ENCODE measurements around the gene TNFRSF19.

Gene TNFRSF19

DNA sequence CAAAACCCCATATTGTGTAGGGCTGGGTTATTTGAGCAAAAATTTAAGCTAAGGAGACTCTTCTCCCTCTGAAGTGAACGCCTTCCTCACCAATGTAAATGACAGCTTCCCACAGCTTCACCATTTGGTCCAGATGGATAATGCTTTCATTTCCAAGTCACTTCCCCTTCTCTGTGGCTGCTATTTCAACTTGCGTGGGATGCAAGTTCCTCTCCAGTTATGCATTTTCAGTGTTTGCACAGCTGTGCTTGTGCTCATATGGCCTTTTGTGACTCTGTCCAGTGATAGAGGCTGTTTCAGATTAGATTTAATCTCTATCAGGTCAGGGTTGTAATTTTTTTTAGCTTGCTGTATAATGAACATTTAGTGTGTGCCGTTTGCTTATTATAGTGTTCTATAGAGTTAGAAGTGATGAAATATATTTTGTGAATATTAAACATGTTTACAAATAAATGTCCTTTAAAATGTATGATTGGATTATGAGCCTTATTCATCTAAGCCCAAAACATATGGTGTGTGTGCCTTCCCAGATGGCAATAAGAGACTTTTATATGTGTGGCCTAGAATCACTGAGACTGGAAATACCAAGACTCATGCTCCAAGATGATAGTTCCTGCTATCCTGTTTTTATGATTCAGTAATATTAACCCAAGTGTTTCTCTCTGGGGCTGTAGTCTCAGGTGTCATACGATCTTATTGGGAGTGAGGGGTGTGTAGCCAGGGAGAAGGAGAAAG lies 86.6 kb downstream of the TNFRSF19 start:
- no peak overlapping the region for H3K4me3 ChIP-seq (ENCODE audit: low read length)
- no peak overlapping the region for H3K9ac ChIP-seq (ENCODE audit: low read length)
- H3K27me3 ChIP-seq (ENCODE audit: control insufficient read depth, insufficient read depth, low read length), result no peaks in the 10 kb centered on the region
- H3K36me3 ChIP-seq (ENCODE audit: control insufficient read depth, insufficient read depth, low read length), result no peaks in the 10 kb centered on the region
- H3K27ac ChIP-seq (ENCODE audit: low read depth, low read length), result no peak overlapping the region
- H3K4me1 ChIP-seq (ENCODE audit: control insufficient read depth, insufficient read depth, low read length), result no peaks in the 10 kb centered on the region

DNA sequence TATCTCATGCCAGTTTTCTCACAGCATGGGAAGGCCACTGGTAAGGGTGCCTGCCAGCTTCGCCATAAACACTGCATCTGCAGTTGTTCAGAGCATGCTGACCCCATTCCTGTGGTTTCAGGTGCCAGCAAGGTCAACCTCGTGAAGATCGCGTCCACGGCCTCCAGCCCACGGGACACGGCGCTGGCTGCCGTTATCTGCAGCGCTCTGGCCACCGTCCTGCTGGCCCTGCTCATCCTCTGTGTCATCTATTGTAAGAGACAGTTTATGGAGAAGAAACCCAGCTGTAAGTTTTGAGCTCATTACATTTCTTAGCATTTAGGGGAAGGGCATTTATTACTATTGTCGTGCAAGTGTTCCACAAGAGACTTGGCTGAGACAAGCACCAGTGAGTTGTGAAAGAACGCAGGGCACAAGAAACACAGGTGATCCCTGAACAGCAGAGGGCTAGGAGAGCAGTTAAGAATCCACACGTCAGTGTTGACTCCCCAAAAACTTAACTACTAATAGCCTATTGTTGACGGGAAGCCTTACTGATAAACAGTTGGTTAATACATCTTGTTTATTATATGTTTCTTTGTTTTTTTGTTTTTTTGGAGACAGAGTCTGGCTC lies 88.8 kb downstream of the TNFRSF19 start:
- Histone ChIP-seq H3K4me1 (ENCODE audit: control insufficient read depth, insufficient read depth, low read length) (no peaks in the 10 kb centered on the region), H3K27me3 (ENCODE audit: control insufficient read depth, insufficient read depth, low read length) (no peaks in the 10 kb centered on the region), H3K9ac (ENCODE audit: low read length) (no peak overlapping the region), H3K36me3 (ENCODE audit: control insufficient read depth, insufficient read depth, low read length) (no peaks in the 10 kb centered on the region), H3K4me3 (ENCODE audit: low read length) (peak overlapping the region; percentile 10), H3K27ac (ENCODE audit: low read depth, low read length) (no peak overlapping the region)

DNA sequence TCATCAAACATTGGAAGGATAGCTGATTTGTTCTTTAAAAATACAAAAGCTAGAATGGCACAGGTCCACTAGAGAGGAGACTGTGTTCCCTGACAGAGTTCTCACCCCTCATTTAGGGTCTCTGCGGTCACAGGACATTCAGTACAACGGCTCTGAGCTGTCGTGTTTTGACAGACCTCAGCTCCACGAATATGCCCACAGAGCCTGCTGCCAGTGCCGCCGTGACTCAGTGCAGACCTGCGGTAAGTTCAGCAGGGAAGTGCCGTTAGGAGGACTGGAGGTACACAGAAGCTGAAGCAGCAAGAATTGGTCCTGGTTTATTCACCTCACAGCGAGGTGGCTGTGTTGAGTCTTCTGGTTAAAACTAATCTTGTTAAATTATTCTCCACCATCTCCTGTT lies 90.0 kb downstream of the TNFRSF19 start:
- Histone ChIP-seq H3K4me1 (ENCODE audit: control insufficient read depth, insufficient read depth, low read length) (no peaks in the 10 kb centered on the region), H3K27me3 (ENCODE audit: control insufficient read depth, insufficient read depth, low read length) (no peaks in the 10 kb centered on the region), H3K9ac (ENCODE audit: low read length) (no peak overlapping the region), H3K36me3 (ENCODE audit: control insufficient read depth, insufficient read depth, low read length) (no peaks in the 10 kb centered on the region), H3K27ac (ENCODE audit: low read depth, low read length) (no peak overlapping the region), H3K4me3 (ENCODE audit: low read length) (no peak overlapping the region)

DNA sequence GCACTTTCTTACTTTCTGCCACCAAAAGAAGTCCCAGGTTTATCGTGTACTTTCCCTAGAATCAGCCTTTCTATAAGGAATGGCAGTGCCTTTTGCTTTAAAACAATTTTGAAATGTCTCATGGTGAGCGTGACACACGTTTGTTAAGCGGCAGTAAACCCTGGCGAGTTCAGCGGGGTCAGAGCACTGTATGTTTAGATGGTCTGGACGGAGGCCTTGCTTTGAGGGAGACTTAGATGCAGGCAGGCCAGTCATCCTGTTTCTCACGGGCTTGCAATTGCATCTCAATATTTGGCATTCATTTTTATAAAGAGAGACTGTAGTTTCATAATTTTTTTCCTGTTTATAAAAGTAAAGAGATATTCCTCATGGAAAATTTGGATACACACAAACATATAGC lies 96.4 kb downstream of the TNFRSF19 start:
- no peak overlapping the region for H3K4me3 ChIP-seq (ENCODE audit: low read length)
- no peaks in the 10 kb centered on the region for H3K4me1 ChIP-seq (ENCODE audit: control insufficient read depth, insufficient read depth, low read length)
- H3K27me3 ChIP-seq (ENCODE audit: control insufficient read depth, insufficient read depth, low read length), result no peaks in the 10 kb centered on the region
- H3K27ac ChIP-seq (ENCODE audit: low read depth, low read length), result no peak overlapping the region
- H3K9ac ChIP-seq (ENCODE audit: low read length), result no peak overlapping the region
- no peaks in the 10 kb centered on the region for H3K36me3 ChIP-seq (ENCODE audit: control insufficient read depth, insufficient read depth, low read length)

DNA sequence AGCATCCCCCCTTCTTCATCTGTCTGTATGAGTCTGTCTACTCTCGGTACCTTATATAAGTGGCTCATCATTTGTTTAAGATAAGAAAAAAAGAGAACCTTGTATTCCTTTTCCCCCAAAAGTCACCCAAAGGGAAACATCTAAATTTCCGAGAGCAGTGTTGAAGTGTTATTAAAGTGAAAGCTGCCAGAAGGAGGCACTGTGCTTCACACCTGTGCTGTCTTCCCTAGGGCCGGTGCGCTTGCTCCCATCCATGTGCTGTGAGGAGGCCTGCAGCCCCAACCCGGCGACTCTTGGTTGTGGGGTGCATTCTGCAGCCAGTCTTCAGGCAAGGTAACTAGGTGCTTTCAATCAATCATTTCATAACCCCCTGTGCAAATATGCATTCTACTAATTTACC lies 97.5 kb downstream of the TNFRSF19 start:
- Histone ChIP-seq H3K4me3 (ENCODE audit: low read length) (no peak overlapping the region), H3K4me1 (ENCODE audit: control insufficient read depth, insufficient read depth, low read length) (peaks cover 2% of the 10 kb centered on the region), H3K9ac (ENCODE audit: low read length) (no peak overlapping the region), H3K36me3 (ENCODE audit: control insufficient read depth, insufficient read depth, low read length) (no peaks in the 10 kb centered on the region), H3K27me3 (ENCODE audit: control insufficient read depth, insufficient read depth, low read length) (no peaks in the 10 kb centered on the region), H3K27ac (ENCODE audit: low read depth, low read length) (no peak overlapping the region)

DNA sequence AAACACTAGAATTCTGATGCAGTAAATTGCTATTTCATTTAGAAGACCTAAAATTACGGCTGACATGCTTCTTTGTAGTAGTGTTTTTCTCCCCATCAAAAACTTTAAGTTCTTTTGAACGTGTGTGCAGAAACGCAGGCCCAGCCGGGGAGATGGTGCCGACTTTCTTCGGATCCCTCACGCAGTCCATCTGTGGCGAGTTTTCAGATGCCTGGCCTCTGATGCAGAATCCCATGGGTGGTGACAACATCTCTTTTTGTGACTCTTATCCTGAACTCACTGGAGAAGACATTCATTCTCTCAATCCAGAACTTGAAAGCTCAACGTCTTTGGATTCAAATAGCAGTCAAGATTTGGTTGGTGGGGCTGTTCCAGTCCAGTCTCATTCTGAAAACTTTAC lies 98.3 kb downstream of the TNFRSF19 start:
- Histone ChIP-seq H3K27ac (ENCODE audit: low read depth, low read length) (no peak overlapping the region), H3K27me3 (ENCODE audit: control insufficient read depth, insufficient read depth, low read length) (no peaks in the 10 kb centered on the region), H3K9ac (ENCODE audit: low read length) (no peak overlapping the region), H3K4me1 (ENCODE audit: control insufficient read depth, insufficient read depth, low read length) (peaks cover 5% of the 10 kb centered on the region), H3K36me3 (ENCODE audit: control insufficient read depth, insufficient read depth, low read length) (no peaks in the 10 kb centered on the region), H3K4me3 (ENCODE audit: low read length) (no peak overlapping the region)

DNA sequence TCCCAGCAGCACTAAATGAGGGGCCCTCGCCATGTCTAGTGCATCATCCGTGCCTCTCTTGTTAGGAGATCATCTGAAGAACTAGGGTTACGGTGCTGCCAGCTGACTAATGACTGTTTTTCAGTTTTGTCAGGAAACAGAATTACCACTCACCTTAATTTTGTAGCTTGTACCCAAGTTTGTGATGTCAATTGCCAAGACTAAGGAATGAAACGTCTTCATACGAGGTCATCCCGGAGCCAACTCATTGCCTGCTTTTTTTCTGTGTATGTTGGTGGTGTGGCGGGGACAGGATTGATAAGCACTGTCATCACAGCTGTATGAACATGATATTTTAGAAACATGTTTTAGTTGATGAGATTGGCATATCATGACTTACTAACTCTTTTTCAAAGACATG lies 100.6 kb downstream of the TNFRSF19 start:
- Histone ChIP-seq H3K9ac (ENCODE audit: low read length) (no peak overlapping the region), H3K27ac (ENCODE audit: low read depth, low read length) (no peak overlapping the region), H3K36me3 (ENCODE audit: control insufficient read depth, insufficient read depth, low read length) (no peaks in the 10 kb centered on the region), H3K4me1 (ENCODE audit: control insufficient read depth, insufficient read depth, low read length) (peaks cover 5% of the 10 kb centered on the region), H3K27me3 (ENCODE audit: control insufficient read depth, insufficient read depth, low read length) (no peaks in the 10 kb centered on the region), H3K4me3 (ENCODE audit: low read length) (no peak overlapping the region)

DNA sequence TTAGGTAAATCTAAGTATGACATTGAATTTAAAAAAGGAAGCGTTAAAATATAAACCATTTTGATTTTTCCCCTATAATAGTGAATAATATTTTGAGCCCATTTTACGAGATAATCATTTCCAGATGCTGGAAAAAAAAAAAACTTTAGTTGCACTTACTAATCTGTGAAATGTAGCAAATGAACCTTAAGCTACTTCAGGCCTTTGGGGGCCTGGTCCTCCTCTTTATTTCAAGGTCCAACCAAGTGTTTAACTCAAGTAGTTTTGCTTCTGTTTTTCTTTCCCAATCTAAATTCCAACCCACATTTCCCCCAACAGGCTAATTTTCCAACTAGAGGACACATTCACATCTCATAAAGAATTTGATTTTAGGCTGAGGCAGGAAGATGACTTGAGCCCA lies 101.2 kb downstream of the TNFRSF19 start:
- Histone ChIP-seq H3K27me3 (ENCODE audit: control insufficient read depth, insufficient read depth, low read length) (no peaks in the 10 kb centered on the region), H3K9ac (ENCODE audit: low read length) (no peak overlapping the region), H3K4me3 (ENCODE audit: low read length) (no peak overlapping the region), H3K4me1 (ENCODE audit: control insufficient read depth, insufficient read depth, low read length) (peaks cover 5% of the 10 kb centered on the region), H3K36me3 (ENCODE audit: control insufficient read depth, insufficient read depth, low read length) (no peaks in the 10 kb centered on the region), H3K27ac (ENCODE audit: low read depth, low read length) (no peak overlapping the region)

DNA sequence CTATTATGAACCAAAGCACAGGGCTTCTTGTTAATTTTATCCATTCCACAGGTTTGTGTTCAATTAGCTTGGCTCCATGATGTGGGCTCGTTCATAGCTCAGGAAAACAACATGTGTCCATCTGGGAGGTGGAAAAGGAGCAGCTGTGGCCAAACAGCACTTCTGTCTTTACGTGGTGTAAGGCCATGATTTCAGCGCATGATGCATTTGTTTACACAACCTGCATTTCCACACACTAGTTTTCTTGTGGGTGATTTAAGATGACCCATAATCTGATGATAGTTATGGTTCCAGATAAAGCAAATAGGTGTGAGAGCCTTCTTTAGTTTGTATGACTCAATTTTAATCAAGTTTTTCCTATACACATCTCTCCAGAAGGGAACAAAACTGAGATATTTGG lies 101.7 kb downstream of the TNFRSF19 start:
- H3K9ac ChIP-seq (ENCODE audit: low read length), result no peak overlapping the region
- H3K27ac ChIP-seq (ENCODE audit: low read depth, low read length), result no peak overlapping the region
- peaks cover 5% of the 10 kb centered on the region for H3K4me1 ChIP-seq (ENCODE audit: control insufficient read depth, insufficient read depth, low read length)
- H3K4me3 ChIP-seq (ENCODE audit: low read length), result no peak overlapping the region
- no peaks in the 10 kb centered on the region for H3K36me3 ChIP-seq (ENCODE audit: control insufficient read depth, insufficient read depth, low read length)
- no peaks in the 10 kb centered on the region for H3K27me3 ChIP-seq (ENCODE audit: control insufficient read depth, insufficient read depth, low read length)

DNA sequence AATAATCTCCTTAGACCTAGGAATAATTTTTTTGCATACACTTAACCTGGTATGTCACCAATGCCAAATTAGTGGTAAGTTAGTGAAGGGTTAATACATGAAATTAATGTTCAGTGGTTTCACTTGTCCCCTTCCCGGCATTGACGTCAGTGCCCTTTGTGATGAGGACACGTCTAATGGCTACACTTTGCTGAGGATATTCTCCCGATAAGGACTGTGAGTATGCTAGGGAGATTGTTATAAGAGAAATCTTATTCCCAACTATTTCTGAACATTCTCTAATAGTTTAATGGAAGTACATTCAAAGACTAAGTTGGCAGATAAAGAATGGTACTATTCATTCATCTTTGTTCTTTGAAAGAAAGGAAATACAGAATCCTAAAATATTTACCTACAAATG lies 102.4 kb downstream of the TNFRSF19 start:
- peaks cover 5% of the 10 kb centered on the region for H3K4me1 ChIP-seq (ENCODE audit: control insufficient read depth, insufficient read depth, low read length)
- H3K4me3 ChIP-seq (ENCODE audit: low read length), result no peak overlapping the region
- no peak overlapping the region for H3K9ac ChIP-seq (ENCODE audit: low read length)
- no peak overlapping the region for H3K27ac ChIP-seq (ENCODE audit: low read depth, low read length)
- no peaks in the 10 kb centered on the region for H3K36me3 ChIP-seq (ENCODE audit: control insufficient read depth, insufficient read depth, low read length)
- no peaks in the 10 kb centered on the region for H3K27me3 ChIP-seq (ENCODE audit: control insufficient read depth, insufficient read depth, low read length)

DNA sequence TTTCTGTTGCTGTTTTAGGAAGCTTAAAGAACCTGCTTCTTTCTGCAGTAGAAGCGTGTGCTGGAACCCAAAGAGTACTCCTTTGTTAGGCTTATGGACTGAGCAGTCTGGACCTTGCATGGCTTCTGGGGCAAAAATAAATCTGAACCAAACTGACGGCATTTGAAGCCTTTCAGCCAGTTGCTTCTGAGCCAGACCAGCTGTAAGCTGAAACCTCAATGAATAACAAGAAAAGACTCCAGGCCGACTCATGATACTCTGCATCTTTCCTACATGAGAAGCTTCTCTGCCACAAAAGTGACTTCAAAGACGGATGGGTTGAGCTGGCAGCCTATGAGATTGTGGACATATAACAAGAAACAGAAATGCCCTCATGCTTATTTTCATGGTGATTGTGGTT lies 103.1 kb downstream of the TNFRSF19 start:
- no peaks in the 10 kb centered on the region for H3K27me3 ChIP-seq (ENCODE audit: control insufficient read depth, insufficient read depth, low read length)
- H3K9ac ChIP-seq (ENCODE audit: low read length), result no peak overlapping the region
- H3K4me3 ChIP-seq (ENCODE audit: low read length), result no peak overlapping the region
- no peaks in the 10 kb centered on the region for H3K36me3 ChIP-seq (ENCODE audit: control insufficient read depth, insufficient read depth, low read length)
- H3K4me1 ChIP-seq (ENCODE audit: control insufficient read depth, insufficient read depth, low read length), result peaks cover 5% of the 10 kb centered on the region
- no peak overlapping the region for H3K27ac ChIP-seq (ENCODE audit: low read depth, low read length)

DNA sequence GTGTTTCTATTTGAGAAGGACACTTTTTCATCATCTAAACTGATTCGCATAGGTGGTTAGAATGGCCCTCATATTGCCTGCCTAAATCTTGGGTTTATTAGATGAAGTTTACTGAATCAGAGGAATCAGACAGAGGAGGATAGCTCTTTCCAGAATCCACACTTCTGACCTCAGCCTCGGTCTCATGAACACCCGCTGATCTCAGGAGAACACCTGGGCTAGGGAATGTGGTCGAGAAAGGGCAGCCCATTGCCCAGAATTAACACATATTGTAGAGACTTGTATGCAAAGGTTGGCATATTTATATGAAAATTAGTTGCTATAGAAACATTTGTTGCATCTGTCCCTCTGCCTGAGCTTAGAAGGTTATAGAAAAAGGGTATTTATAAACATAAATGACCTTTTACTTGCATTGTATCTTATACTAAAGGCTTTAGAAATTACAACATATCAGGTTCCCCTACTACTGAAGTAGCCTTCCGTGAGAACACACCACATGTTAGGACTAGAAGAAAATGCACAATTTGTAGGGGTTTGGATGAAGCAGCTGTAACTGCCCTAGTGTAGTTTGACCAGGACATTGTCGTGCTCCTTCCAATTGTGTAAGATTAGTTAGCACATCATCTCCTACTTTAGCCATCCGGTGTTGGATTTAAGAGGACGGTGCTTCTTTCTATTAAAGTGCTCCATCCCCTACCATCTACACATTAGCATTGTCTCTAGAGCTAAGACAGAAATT lies 103.8 kb downstream of the TNFRSF19 start:
- no peak overlapping the region for H3K9ac ChIP-seq (ENCODE audit: low read length)
- H3K27ac ChIP-seq (ENCODE audit: low read depth, low read length), result no peak overlapping the region

More for the DNA sequence above, 103.8 kb downstream of the TNFRSF19 start:
- Histone ChIP-seq H3K36me3 (ENCODE audit: control insufficient read depth, insufficient read depth, low read length) (no peaks in the 10 kb centered on the region), H3K4me3 (ENCODE audit: low read length) (no peak overlapping the region), H3K4me1 (ENCODE audit: control insufficient read depth, insufficient read depth, low read length) (peaks cover 5% of the 10 kb centered on the region), H3K27me3 (ENCODE audit: control insufficient read depth, insufficient read depth, low read length) (no peaks in the 10 kb centered on the region)

Data from rectal smooth muscle tissue (tissue), 1 donor.